GM12878 (cell line): ENCODE data around the gene FILIP1L. TPM values are rescaled to one million over a fixed set of nuclear protein-coding genes. Genes with fewer than 3 reads are reported as not detected.

Experiments
- ATAC-seq: fragments of 200-7000 bp; cut with Tn5 transposase; 3 replicates; pipeline ENCODE4 v1.9.1; 2020; ENCODE audit warnings: mild to moderate bottlenecking, moderate library complexity
- BruUV-seq: library from RNA; stranded (reverse); fragments of 400-500 nt; replicated peaks from 2 replicates; lab custom pipeline; 2021; lab: Mats Ljungman, UMichigan
- CTCF ChIA-PET: fragments of 300-600 bp; sonication (Branson Sonifier 250); formaldehyde crosslinking; extraction: SDS; loops from one replicate; lab custom pipeline; 2021; ENCODE audit warnings: inconsistent platforms; lab: Yijun Ruan, JAX
- POLR2A ChIA-PET: fragments of 350-600 bp; formaldehyde crosslinking; extraction: SDS; loops from one replicate; lab custom pipeline; 2021; ENCODE audit warnings: inconsistent platforms; lab: Charles Lee
- RAD21 ChIA-PET: fragments of 300-600 bp; sonication (Branson Sonifier 250); formaldehyde crosslinking; loops from one replicate; lab custom pipeline; 2023; ENCODE audit warnings: antibody characterized with exemption; ENCODE audit not compliant: unreplicated experiment; lab: Charles Lee
- SMC1A ChIA-PET: fragments of 300-600 bp; sonication (Branson Sonifier 250); formaldehyde crosslinking; loops from one replicate; lab custom pipeline; 2023; ENCODE audit not compliant: unreplicated experiment, uncharacterized antibody; lab: Charles Lee
- DNase-seq: peaks from one replicate; pipeline ENCODE4 v3.0.0-alpha.2; 2011; ENCODE audit warnings: low read depth, low spot score
- FAIRE-seq: peaks from 3 replicates; lab custom pipeline; 2011; peaks lifted over from hg19 to GRCh38; lab: Jason Lieb, UNC
- H2AFZ ChIP-seq: 2 replicates; pipeline ENCODE4 v1.6.0; 2011; ENCODE audit warnings: low read depth, low read length, control low read depth; ENCODE audit not compliant: control insufficient read depth
- H3K27ac ChIP-seq: 2 replicates; pipeline ENCODE4 v1.5.1; 2011; ENCODE audit warnings: control low read depth; ENCODE audit not compliant: control insufficient read depth, insufficient read depth
- H3K27me3 ChIP-seq, 2 experiments: replicated peaks in 1 of 2; 2 replicates each; pipeline versions ENCODE4 v1.6.0 to v1.6.1; 2011; ENCODE audit warnings: low read length in 1 of 2; ENCODE audit not compliant: control insufficient read depth in 2 of 2, insufficient read depth in 2 of 2
- H3K36me3 ChIP-seq, 2 experiments: 2 replicates each; pipeline ENCODE4 v1.5.1; 2011; ENCODE audit warnings: low read length in 1 of 2; ENCODE audit not compliant: control insufficient read depth in 2 of 2, insufficient read depth in 2 of 2
- H3K4me1 ChIP-seq: 2 replicates; pipeline ENCODE4 v1.6.1; 2011; ENCODE audit warnings: mild to moderate bottlenecking, low read length, moderate library complexity, mixed read lengths; ENCODE audit not compliant: control insufficient read depth, insufficient read depth
- H3K4me2 ChIP-seq: 2 replicates; pipeline ENCODE4 v1.6.0; 2011; ENCODE audit warnings: control low read depth; ENCODE audit not compliant: control insufficient read depth, insufficient read depth
- H3K4me3 ChIP-seq: fragments of 200-600 bp; sonication (generic); 2 replicates; pipeline ENCODE4 v1.5.1; 2016
- H3K79me2 ChIP-seq: 2 replicates; pipeline ENCODE4 v1.6.0; 2011; ENCODE audit warnings: low read length; ENCODE audit not compliant: control insufficient read depth, insufficient read depth
- H3K9ac ChIP-seq: 2 replicates; pipeline ENCODE4 v1.8.0; 2011; ENCODE audit warnings: low read length, control low read depth, mixed read lengths; ENCODE audit not compliant: control insufficient read depth, insufficient read depth
- H3K9me3 ChIP-seq: replicated peaks from 3 replicates; pipeline ENCODE4 v1.5.1; 2011; ENCODE audit warnings: mild to moderate bottlenecking, low read length; ENCODE audit not compliant: control insufficient read depth, insufficient read depth
- H4K20me1 ChIP-seq: 2 replicates; pipeline ENCODE4 v1.6.0; 2011; ENCODE audit not compliant: control insufficient read depth, insufficient read depth
- BCLAF1 ChIP-seq: fragments of 450-650 bp; IDR thresholded peaks from 2 replicates; pipeline ENCODE4 v1.6.1; 2017; ENCODE audit warnings: antibody characterized with exemption, mild to moderate bottlenecking, moderate library complexity
- BMI1 ChIP-seq: fragments of 450-650 bp; IDR thresholded peaks from 2 replicates; pipeline ENCODE4 v1.6.1; 2016; ENCODE audit warnings: mild to moderate bottlenecking, moderate library complexity, borderline replicate concordance
- CEBPZ ChIP-seq: fragments of 150-350 bp; IDR thresholded peaks from 2 replicates; pipeline ENCODE4 v1.6.1; 2016; ENCODE audit warnings: low read depth, low read length
- CHD1 ChIP-seq: IDR thresholded peaks from 2 replicates; pipeline ENCODE4 v1.6.1; 2012; ENCODE audit warnings: low read depth, low read length, improper control_type of control experiment
- EZH2 ChIP-seq: IDR thresholded peaks from 2 replicates; pipeline ENCODE4 v1.6.1; 2012; ENCODE audit warnings: low read depth, mild to moderate bottlenecking, control low read depth, inconsistent platforms, low read length, borderline replicate concordance; ENCODE audit not compliant: control insufficient read depth
- GATAD2B ChIP-seq: fragments of 450-650 bp; conservative IDR thresholded peaks from 2 replicates; pipeline ENCODE4 v1.6.1; 2017; ENCODE audit warnings: low read depth, mild to moderate bottlenecking, moderate library complexity
- MXI1 ChIP-seq: fragments of 150-350 bp; IDR thresholded peaks from 2 replicates; pipeline ENCODE4 v1.6.1; 2011; ENCODE audit warnings: low read depth, mild to moderate bottlenecking, inconsistent platforms, low read length, improper control_type of control experiment
- NBN ChIP-seq: fragments of 450-650 bp; IDR thresholded peaks from 2 replicates; pipeline ENCODE4 v1.6.1; 2016
- POU2F2 ChIP-seq: IDR thresholded peaks from 3 replicates; pipeline ENCODE4 v1.6.1; 2011; ENCODE audit warnings: low read depth, mild to moderate bottlenecking, low read length, borderline replicate concordance
- RBBP5 ChIP-seq: fragments of 200-600 bp; sonication (generic); conservative IDR thresholded peaks from 2 replicates; pipeline ENCODE4 v1.6.1; 2016
- SUZ12 ChIP-seq: fragments of 200-600 bp; sonication (generic); IDR thresholded peaks from one replicate; pipeline ENCODE4 v1.6.1; 2018; ENCODE audit warnings: antibody characterized with exemption, mild to moderate bottlenecking; ENCODE audit not compliant: unreplicated experiment
- WRNIP1 ChIP-seq: IDR thresholded peaks from 2 replicates; pipeline ENCODE4 v1.6.1; 2011; ENCODE audit warnings: low read depth, low read length, improper control_type of control experiment, borderline replicate concordance
- ZNF622 ChIP-seq: fragments of 450-650 bp; IDR thresholded peaks from 2 replicates; pipeline ENCODE4 v1.6.1; 2017; ENCODE audit warnings: mild to moderate bottlenecking, inconsistent platforms
- ZZZ3 ChIP-seq: IDR thresholded peaks from 2 replicates; pipeline ENCODE4 v1.6.1; 2011; ENCODE audit warnings: low read depth; ENCODE audit not compliant: control insufficient read depth, insufficient read length
- WGBS: methylation state at CpG from one replicate; pipeline ENCODE4 v1.1.6; 2016; ENCODE audit warnings: low lambda C conversion rate; ENCODE audit not compliant: insufficient replicate concordance, insufficient coverage; ENCODE audit errors: missing lambda C conversion rate; 5-methylcytosine and 5-hydroxymethylcytosine counted together
- in situ Hi-C: fragments of 300-500 bp; cut with MboI; formaldehyde crosslinking; loops from 9 replicates; pipeline ENCODE4 v1.14.3; 2018; ENCODE audit warnings: mixed read lengths
- intact Hi-C: fragments of 100-400 bp; cut with micrococcal nuclease; formaldehyde crosslinking; loops from one replicate; pipeline ENCODE4 v1.14.2; 2022; ENCODE audit not compliant: unreplicated experiment
- polyA plus RNA-seq, 11 experiments: library from polyadenylated mRNA; depleted of rRNA in 4 of 11; unstranded in 6 of 11; stranded (reverse) in 5 of 11; fragments of >200 nt; fragmentation: Nextera tagmentation in 4 of 11; fragmentation: Illumina TruSeq in 1 of 11; extraction: Ambion mirVana in 4 of 11; extraction: Trizol in 1 of 11; gene quantifications; 1 replicate in 1 of 11; 2 replicates in 10 of 11; pipeline versions ENCODE4 v1.2.1 to v1.2.3, GENCODE V29; 2011 to 2016; ENCODE audit warnings: inconsistent platforms in 2 of 11, missing spikeins in 2 of 11, low read depth in 1 of 11
- total RNA-seq, 4 experiments: library from RNA; depleted of rRNA in 3 of 4; stranded (reverse); fragments of >200 nt in 3 of 4; fragmentation: Illumina TruSeq in 1 of 4; extraction: Trizol in 1 of 4; gene quantifications; 2 replicates each; pipeline versions ENCODE4 v1.2.1 to v1.2.3, GENCODE V29; 2013 to 2021

FILIP1L gene
- total and polyA plus RNA-seq, 10 of the 15 experiments (the other 5 are each of a cell fraction or from before 2014, with no cell fraction given): 0.24 to 6.1 (median 3.5) TPM

- TF ChIP-seq BMI1: no peak
- no peak for TF ChIP-seq RBBP5
- TF ChIP-seq SUZ12: no peak
- no peak for TF ChIP-seq CHD1
- TF ChIP-seq BCLAF1: no peak
- no peak for TF ChIP-seq WRNIP1
- no peak for TF ChIP-seq MXI1
Measured at GRCh38 chr3:100111728-100112127, 2.6 kb downstream of the FILIP1L start (continued).

GRCh38 chr3:100110162-100110561 is 4.1 kb downstream of the FILIP1L start:
- POLR2A ChIA-PET: no interaction called here
- Histone ChIP-seq H3K4me3 (no peak overlapping the region), H3K27ac (no peak overlapping the region), H3K9ac (no peak overlapping the region), H3K9me3 (no peaks in the 10 kb centered on the region; the same call in 2 of the 3 replicates), H3K4me1 (peaks cover 14% of the 10 kb centered on the region), H3K36me3 (no peaks in the 10 kb centered on the region), H3K27me3 (no peaks in the 10 kb centered on the region), H3K79me2 (no peaks in the 10 kb centered on the region), H2AFZ (no peak overlapping the region), H3K4me2 (no peak overlapping the region), H4K20me1 (no peaks in the 10 kb centered on the region)
- no TSS peak for BruUV-seq
- intact Hi-C loops (no loop called here), in situ Hi-C loops (no loop called here)
- ATAC-seq (no peak), DNase-seq (no peak), FAIRE-seq (no peak)
- WGBS: 100% methylated on average over 1 of the region's 1 CpG
- RAD21 ChIA-PET: interaction anchor here (0.6 to 1.2 kb wide), 2 partner anchors 144 to 589 kb away, joined by 3 read pairs; no protein-coding TSS in a partner anchor
- TF ChIP-seq ZZZ3: no peak
- TF ChIP-seq CEBPZ: no peak
- TF ChIP-seq POU2F2: no peak
- TF ChIP-seq GATAD2B: no peak
- TF ChIP-seq EZH2: no peak
- TF ChIP-seq NBN: no peak
- TF ChIP-seq ZNF622: no peak
- CTCF ChIA-PET: interaction anchor here (0.8 to 1.4 kb wide), 5 partner anchors 15 to 279 kb away, joined by 3 to 4 read pairs (median 3); no protein-coding TSS in a partner anchor
- SMC1A ChIA-PET: interaction anchor here (0.6 to 1.6 kb wide), 5 partner anchors 9 to 150 kb away, joined by 3 to 5 read pairs (median 4); no protein-coding TSS in a partner anchor
